HG03159 (cell line): Measurements from ENCODE around the gene HOXC6.

Source experiments
- ATAC-seq: cut with Tn5 transposase; IDR thresholded peaks from one replicate; pipeline ENCODE4 v1.9.1; 2021; ENCODE audit warnings: mild to moderate bottlenecking, moderate library complexity; ENCODE audit not compliant: unreplicated experiment

HOXC6 gene

GRCh38 chr12:54012631-54013409 lies 15.4 kb upstream of the HOXC6 start:
- ATAC-seq: no peak

GRCh38 chr12:54014377-54015017 lies 13.7 kb upstream of the HOXC6 start:
- ATAC-seq: no peak

DNA sequence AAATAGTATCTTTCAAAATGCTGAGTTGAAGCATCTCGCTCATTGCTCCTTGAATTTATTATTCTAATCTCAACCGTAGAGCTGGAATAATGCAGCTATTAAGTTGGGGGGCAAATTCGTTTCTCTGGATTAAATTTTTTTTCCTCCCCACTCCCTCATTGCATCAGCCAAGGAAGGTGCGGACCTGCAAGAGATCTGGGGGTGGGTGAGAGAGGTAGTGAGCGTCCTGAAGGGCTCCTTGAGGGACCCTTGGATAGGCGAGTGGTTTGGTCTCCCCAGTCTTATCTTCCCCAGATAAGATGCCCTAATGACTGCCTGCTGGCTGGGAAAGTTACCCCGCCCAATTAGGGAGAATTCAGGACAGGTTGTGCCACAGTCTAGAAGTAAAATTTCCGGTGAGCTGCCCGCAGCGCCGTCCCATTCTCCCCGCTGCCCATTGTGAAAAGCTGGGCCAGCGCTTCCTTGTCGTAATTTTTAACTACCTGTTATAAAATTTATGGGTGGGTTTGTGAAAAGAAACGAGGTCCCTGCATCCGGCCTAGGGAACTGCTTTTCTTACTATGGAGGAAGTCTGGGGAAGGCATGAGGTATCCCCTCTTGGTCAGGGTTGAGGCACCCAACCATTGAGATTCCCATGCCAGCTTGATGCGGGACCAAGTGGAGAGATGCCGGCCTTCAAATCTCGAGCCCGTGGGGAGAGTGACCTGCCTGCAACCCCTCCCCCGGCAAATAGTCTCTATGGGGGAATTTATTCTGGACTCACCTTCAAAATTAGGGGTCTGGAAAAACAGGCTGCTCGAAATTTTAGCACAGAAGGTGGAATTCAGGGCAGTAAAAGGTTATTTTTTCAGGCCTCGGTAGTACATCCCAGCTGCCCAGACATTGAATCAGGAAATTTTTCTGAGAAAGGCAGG lies 13.0 kb upstream of the HOXC6 start:
- ATAC-seq: no peak

DNA sequence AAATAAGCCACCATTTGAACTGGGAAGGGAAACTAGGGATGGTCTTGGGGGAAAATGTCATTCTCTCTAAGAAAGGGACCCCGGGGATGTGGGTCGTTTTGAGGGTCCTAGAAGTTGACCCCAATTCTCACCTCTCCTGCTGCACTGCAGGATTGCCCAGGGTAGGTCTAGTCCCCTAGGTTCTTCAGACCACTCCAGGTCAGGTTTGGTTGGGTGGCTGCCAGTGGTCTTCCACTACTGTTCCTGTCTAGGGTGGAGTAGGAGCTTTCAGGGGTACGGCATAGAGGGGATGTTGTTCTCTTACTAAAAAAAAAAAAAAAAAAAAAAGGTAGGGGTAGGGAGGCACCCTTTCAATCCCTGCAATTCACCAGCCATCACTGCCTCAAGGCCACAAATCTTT lies 12.2 kb upstream of the HOXC6 start:
- no peak for ATAC-seq

DNA sequence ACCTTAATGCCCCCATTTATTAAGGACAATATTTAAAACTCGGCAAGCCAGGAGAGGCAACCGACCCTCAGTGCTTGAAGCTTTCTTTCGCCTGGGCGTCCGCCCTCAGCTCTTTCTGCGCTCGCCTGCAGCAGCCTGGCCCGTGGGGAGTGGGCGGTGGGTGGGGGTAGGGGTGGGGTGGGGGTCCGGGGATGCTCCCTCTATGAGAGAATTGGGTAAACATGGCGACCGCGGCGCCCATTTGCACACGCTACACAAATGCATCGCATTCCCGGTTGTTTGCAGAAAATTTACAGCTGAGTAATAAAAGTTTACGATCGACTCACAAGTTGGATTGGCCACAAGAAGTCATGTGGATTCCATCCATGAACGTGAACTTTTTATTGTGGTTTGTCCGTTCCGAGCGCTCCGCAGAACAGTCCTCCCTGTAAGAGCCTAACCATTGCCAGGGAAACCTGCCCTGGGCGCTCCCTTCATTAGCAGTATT lies 11.7 kb upstream of the HOXC6 start:
- no peak for ATAC-seq

- peak; percentile 32 for ATAC-seq
Observed at GRCh38 chr12:54017027-54017788, 11.0 kb upstream of the HOXC6 start.

DNA sequence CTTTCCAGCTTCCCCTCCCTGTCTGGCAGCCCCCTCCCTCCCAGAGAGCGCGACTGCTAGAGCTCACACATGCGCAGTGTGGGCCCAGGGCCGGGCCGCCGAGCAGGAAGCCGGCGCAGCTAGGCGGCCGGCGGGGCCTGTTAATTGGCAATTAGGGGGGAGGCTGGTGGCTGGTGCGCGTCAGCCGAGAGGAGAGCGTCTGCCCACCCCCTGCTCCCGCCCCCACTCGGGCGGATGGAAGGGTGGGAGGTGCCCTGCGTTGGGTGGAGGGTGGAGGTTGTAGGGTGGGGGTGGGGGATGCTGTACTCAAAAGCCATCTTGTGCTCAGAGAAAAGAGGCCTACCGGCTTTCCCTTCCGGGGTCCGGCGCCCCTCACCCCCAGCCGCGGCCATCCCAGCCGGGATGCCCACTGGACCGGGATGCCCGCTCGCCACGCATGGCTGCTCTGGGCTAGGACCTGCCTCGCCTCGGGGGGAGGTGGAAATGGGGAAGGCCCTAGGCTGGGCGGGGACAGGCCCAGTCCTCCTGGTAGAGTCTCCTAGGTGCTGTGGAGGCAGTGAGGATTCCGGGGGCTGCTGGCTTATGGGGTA lies 10.3 kb upstream of the HOXC6 start:
- peak; percentile 83 for ATAC-seq

GRCh38 chr12:54018468-54018984 lies 9.7 kb upstream of the HOXC6 start:
- ATAC-seq: no peak

- ATAC-seq: no peak
Observed at GRCh38 chr12:54019091-54019811, 9.0 kb upstream of the HOXC6 start.

- no peak for ATAC-seq
Observed at GRCh38 chr12:54019924-54020590, 8.2 kb upstream of the HOXC6 start.

DNA sequence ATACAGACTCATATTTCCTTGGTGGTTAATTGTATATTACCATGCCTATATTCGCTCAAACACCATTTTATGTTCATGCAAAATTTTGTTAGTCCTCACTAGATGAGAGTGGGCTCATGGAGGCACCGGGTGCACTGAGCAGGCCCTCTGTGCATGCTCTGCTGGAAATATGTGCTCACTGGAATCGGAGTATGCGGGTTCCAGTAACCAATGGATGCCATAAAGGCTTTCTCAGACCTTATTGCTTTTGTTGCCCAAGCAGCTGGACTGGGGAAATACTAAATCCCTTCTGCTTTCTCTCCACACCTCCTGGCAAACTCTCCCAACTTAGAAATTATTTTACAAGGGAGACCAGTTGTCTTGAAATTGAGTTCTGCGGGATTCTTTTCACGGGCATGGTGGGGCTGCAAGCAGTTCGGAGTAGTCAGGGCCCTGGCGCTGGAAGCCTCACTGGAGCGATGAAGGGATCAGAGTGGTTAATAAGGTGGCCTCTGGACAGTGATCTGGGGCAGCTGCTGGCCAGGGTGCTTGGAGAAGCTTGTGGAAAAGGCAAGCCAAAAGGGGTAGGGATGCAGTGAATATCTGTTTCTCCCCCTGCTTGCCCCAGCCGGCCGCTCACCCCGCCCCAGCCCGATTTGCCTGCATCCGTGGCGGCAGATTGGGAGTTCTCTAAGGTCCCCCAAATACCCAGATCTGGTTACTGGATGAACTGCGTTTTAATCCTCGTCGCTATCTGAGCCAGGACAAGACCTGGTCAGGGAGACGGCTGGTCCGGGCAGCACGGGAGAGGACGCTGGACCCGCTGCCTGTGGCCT lies 7.4 kb upstream of the HOXC6 start:
- no peak for ATAC-seq

DNA sequence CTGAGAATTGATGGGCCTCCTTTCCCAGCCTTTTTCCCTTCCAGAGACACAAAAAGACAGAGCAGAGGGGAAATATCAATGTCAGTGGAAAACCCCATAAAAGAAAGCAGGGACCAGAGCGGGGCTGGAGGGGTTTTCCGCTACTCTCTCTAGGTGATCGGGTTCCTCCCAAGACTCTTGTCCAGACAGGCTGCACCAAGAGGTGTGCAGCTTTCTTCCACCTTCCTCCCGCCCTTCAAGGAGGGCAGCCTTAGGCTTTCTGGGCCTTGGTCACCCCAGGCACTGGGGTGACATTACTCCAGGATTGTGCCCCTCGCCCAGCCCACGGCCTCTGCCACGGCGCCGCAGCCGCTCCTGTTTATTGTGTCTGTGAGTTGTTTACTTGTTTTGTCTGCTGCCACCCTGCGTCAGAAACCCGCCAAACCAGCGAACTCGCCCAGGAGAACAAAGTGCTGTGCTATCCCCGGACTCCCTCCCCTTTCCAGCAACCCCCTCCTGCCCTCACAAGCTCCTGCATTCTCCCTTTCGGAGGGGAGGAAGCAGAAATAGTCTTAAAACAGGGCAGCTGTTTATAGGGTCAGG lies 6.7 kb upstream of the HOXC6 start:
- no peak for ATAC-seq

GRCh38 chr12:54022960-54023884 lies 5.0 kb upstream of the HOXC6 start:
- ATAC-seq: no peak

- ATAC-seq: no peak
Observed at GRCh38 chr12:54024127-54024526, 4.1 kb upstream of the HOXC6 start.

DNA sequence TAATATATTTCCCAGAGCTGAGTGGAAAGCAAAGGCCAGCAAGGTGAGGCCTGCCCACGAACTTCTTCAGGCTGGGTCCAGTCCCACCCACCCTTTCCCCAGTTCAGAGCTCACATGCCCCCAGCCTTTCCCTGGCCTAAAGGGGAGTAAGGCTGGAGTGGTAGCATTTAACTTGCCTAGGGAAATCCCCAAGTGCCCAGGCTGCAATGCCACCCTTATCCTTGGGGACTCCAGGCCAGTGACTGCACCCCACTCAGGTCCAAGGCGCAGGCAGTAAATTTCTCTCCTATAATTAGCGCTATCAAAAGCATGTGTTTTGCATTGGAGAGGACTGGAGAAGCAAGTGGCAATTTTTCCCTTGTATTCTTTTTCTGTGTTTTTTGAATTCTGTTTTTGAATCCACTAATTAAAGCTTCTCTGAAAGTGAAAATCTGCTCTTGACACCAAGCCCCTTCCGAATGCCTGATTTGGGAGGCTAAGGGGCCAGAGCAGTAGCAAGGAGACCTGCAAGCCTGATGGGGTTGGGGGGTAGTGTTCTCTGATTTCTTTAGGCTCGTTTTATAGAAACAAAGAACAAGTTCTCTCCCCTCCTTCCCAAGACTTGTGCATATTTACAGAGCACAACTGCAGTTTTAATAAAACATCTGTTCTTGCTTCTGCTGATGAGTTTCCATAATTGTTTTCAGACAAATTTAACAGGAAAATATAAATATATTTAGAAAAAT lies 3.5 kb upstream of the HOXC6 start:
- no peak for ATAC-seq
